Measurements from ENCODE around the gene ASB6. TPM values are rescaled to one million over a fixed set of nuclear protein-coding genes. Genes with fewer than 3 reads are reported as not detected.
A peak's percentile ranks its signal among the peaks of the same experiment; 100 is the strongest.

The ASB6 gene
- total and polyA plus RNA-seq, 5 donors = 9.1 to 10.7 (median 10.1) TPM

GRCh38 chr9:129604766-129605163 lies 37.2 kb downstream of the ASB6 start:
- no peak overlapping the region for H3K4me3 ChIP-seq (ENCODE audit: low read length)
- H3K27me3 ChIP-seq (ENCODE audit: control insufficient read depth, insufficient read depth) = no peaks in the 10 kb centered on the region
- H3K4me1 ChIP-seq (ENCODE audit: control insufficient read depth, insufficient read depth, low read length) = peaks cover 3% of the 10 kb centered on the region
- intact Hi-C loops (cut with DNase I) = loop anchor here (5.0 to 10.0 kb wide), 3 partner anchors 107 to 250 kb away; no protein-coding TSS in a partner anchor
- ATAC-seq (no peak), DNase-seq (no peak)
- H3K27ac ChIP-seq (ENCODE audit: low read length) = no peak overlapping the region
- no peaks in the 10 kb centered on the region for H3K9me3 ChIP-seq (ENCODE audit: control insufficient read depth, low read length)
- WGBS = 73% methylated on average over 8 of the region's 8 CpGs

- Histone ChIP-seq H3K9me3 (ENCODE audit: control insufficient read depth, low read length) (no peaks in the 10 kb centered on the region), H3K4me1 (ENCODE audit: control insufficient read depth, insufficient read depth, low read length) (no peaks in the 10 kb centered on the region), H3K27ac (ENCODE audit: low read length) (no peak overlapping the region), H3K27me3 (ENCODE audit: control insufficient read depth, insufficient read depth) (no peaks in the 10 kb centered on the region), H3K4me3 (ENCODE audit: low read length) (no peak overlapping the region)
- WGBS = 81% methylated on average over 12 of the region's 12 CpGs
- intact Hi-C loops (cut with DNase I) = loop anchor here in 3 of 4 donors (5.0 to 10.0 kb wide), 3 partner anchors 107 to 249 kb away; no protein-coding TSS in a partner anchor
- ATAC-seq (no peak), DNase-seq (peak in 1 of 3 donors; percentile 53)
These were observed 37.7 kb downstream of the ASB6 start for GRCh38 chr9:129604056-129604765.

GRCh38 chr9:129602598-129603415 lies 39.1 kb downstream of the ASB6 start:
- H3K27me3 ChIP-seq (ENCODE audit: control insufficient read depth, insufficient read depth) = no peaks in the 10 kb centered on the region
- peak in 2 of 3 donors; percentile 67 to 76 for DNase-seq
- peaks cover 2% of the 10 kb centered on the region for H3K4me1 ChIP-seq (ENCODE audit: control insufficient read depth, insufficient read depth, low read length)
- 55% methylated on average over 10 of the region's 10 CpGs for WGBS
- intact Hi-C loops (cut with DNase I) = loop anchor here in 3 of 4 donors (5.0 to 10.0 kb wide), 3 partner anchors 106 to 248 kb away; no protein-coding TSS in a partner anchor
- H3K4me3 ChIP-seq (ENCODE audit: low read length) = no peak overlapping the region
- H3K27ac ChIP-seq (ENCODE audit: low read length) = no peak overlapping the region
- H3K9me3 ChIP-seq (ENCODE audit: control insufficient read depth, low read length) = no peaks in the 10 kb centered on the region
- ATAC-seq = no peak

DNA sequence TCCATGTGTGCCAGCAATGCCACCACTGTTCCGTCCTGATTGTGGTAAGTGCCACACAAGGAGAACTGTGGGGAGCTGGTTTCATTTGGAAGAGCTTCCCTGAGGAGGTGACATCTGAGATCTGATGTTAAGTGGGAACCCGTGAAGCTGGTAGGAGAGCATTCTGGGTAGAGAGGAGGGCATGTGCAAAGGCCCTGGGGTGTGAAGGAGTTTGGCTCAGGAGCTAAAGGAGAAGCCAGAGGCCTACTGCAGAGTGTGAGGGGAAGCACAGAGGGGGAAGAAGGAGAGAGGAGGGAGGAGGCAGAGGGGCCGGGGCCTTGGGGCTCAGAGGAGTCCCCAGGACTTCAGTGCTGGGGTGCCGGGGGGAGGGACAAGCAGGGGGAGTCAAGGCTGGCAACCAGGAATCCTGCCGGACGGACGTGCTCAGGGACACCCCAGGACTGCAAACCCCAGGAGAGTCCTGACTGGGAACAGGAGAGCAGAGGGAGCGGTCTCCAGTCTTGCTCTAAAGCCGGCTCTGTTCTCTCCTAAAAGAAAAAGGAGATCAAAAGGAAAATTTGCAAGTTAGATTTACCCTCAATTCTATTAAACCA lies 40.8 kb downstream of the ASB6 start:
- 83% methylated on average over 9 of the region's 9 CpGs for WGBS
- Histone ChIP-seq H3K27ac (ENCODE audit: low read length) (no peak overlapping the region), H3K27me3 (ENCODE audit: control insufficient read depth, insufficient read depth) (no peaks in the 10 kb centered on the region), H3K4me1 (ENCODE audit: control insufficient read depth, insufficient read depth, low read length) (peaks cover 2% of the 10 kb centered on the region), H3K9me3 (ENCODE audit: control insufficient read depth, low read length) (no peaks in the 10 kb centered on the region), H3K4me3 (ENCODE audit: low read length) (no peak overlapping the region)
- DNase-seq (peak in 2 of 3 donors; percentile 16 to 21), ATAC-seq (no peak)
- intact Hi-C loops (cut with DNase I) = loop anchor here in 3 of 4 donors (5.0 to 10.0 kb wide), 3 partner anchors 104 to 246 kb away; no protein-coding TSS in a partner anchor

DNA sequence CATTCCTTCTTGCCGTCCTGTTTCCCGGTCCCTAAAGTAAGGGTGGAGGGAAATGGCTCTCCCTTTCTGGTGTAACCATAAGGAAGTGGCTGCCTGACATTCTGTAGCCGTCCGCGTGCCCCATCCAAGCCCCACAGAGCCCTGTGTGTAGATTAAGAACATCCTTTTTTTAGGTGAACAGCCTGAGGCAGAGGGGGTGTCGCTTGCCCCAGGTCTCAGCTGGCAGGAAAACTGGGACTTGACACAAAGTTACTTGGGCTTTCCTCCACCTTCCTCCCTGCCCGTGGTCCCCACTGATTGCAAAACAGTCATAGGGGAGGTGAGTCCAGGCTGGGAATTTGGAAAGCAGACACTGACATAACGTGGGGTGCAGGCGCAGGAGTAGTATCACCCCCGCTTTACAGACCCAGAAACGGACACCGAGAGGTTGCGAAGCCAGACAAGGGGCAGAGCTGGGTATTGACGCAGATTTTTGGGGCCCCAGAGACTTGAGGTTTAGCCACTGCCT lies 43.8 kb downstream of the ASB6 start:
- H3K27me3 ChIP-seq (ENCODE audit: control insufficient read depth, insufficient read depth) = no peaks in the 10 kb centered on the region
- intact Hi-C loops (cut with DNase I) = no loop called here
- H3K27ac ChIP-seq (ENCODE audit: low read length) = no peak overlapping the region
- H3K4me1 ChIP-seq (ENCODE audit: control insufficient read depth, insufficient read depth, low read length) = peaks cover 2% of the 10 kb centered on the region
- no peak for ATAC-seq
- H3K4me3 ChIP-seq (ENCODE audit: low read length) = no peak overlapping the region
- peak in 2 of 3 donors; percentile 44 to 47 for DNase-seq
- no peaks in the 10 kb centered on the region for H3K9me3 ChIP-seq (ENCODE audit: control insufficient read depth, low read length)
- WGBS = 70% methylated on average over 14 of the region's 14 CpGs

- peak overlapping the region; percentile 1 for H3K27ac ChIP-seq (ENCODE audit: low read length)
- peak overlapping the region; percentile 48 for H3K4me3 ChIP-seq (ENCODE audit: low read length)
- H3K4me1 ChIP-seq (ENCODE audit: control insufficient read depth, insufficient read depth, low read length) = peaks cover 2% of the 10 kb centered on the region
- intact Hi-C loops (cut with DNase I) = no loop called here
- H3K27me3 ChIP-seq (ENCODE audit: control insufficient read depth, insufficient read depth) = no peaks in the 10 kb centered on the region
- ATAC-seq = peak; percentile 67 to 84
- DNase-seq = peak; percentile 81 to 90 (median 89)
- H3K9me3 ChIP-seq (ENCODE audit: control insufficient read depth, low read length) = no peaks in the 10 kb centered on the region
- WGBS = 7% methylated on average over 57 of the region's 57 CpGs
These were observed 44.4 kb downstream of the ASB6 start for GRCh38 chr9:129597355-129598088.

DNA sequence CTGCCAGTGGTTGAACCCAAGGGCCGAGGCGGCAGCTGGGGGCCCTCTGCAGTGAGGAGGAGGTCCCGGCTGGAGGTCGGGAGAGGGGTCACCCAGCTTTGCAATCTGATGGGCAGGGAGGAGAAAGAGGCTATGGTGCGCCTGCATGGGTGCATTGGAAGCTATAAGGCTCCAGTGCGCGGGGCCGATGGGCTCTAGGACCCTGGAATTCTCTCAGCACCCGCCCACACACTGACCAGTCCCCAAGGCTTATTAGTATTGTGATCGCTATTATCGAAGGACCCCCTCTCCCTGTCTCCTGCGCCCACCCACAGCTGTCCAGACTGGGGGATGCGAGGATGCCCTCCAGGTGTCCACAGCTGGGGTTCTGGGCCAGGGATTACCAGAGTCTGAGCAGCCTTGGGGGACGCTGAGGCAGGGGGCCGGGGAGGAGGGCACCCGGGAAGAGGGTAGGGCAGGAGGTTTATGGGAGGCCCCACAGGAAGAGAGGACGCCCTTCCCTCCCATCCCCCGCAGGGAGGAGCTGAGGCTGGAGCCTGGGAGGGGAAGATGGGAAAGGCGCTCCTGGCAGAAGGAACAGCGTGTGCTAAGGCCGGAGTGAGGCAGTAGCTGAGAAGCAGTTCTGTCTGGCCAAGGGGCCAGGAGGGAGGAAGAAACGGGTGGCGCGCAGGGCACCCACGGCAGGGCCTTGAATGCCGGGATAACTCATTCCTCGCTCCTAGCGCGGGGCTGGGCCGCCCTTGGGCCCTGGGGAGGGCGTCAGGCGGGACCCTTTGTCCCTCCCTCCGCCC lies 45.2 kb downstream of the ASB6 start:
- ATAC-seq (peak; percentile 88 to 90), DNase-seq (peak; percentile 80 to 91 (median 87))
- no peaks in the 10 kb centered on the region for H3K9me3 ChIP-seq (ENCODE audit: control insufficient read depth, low read length)
- no peaks in the 10 kb centered on the region for H3K27me3 ChIP-seq (ENCODE audit: control insufficient read depth, insufficient read depth)
- intact Hi-C loops (cut with DNase I) = no loop called here
- H3K4me3 ChIP-seq (ENCODE audit: low read length) = peak overlapping the region; percentile 48
- peaks cover 2% of the 10 kb centered on the region for H3K4me1 ChIP-seq (ENCODE audit: control insufficient read depth, insufficient read depth, low read length)
- WGBS = 18% methylated on average over 33 of the region's 33 CpGs
- peak overlapping the region; percentile 5 for H3K27ac ChIP-seq (ENCODE audit: low read length)

DNA sequence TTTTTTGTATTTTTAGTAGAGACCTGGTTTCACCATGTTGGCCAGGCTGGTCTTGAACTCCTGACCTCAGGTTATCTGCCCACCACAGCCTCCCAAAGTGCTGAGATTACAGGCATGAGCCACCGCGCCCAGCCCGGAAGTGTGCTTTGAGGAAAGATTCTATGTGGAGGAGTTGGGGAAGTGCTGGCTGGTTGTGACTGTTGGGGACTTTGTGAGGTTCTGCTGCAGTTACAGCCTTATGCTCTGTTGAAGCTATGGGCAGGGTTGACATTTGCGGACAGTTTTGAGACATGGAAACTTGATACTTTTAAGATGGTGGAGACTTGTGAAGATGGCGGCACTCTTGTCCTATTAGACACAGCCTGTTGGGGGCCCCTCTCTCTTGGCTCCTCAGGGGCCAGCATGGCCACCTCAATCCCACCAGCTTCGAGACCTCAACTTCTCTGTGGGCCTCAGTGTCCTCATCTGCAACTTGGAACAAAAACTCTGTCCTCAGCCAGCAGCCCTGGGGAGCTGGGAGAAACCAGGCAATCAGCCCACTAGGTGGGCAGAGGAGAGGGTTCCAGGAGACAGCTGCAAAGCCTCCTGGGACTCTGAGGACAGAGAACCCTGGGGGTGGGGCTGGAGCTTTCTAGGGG lies 45.9 kb downstream of the ASB6 start:
- Histone ChIP-seq H3K4me1 (ENCODE audit: control insufficient read depth, insufficient read depth, low read length) (peaks cover 2% of the 10 kb centered on the region), H3K4me3 (ENCODE audit: low read length) (no peak overlapping the region), H3K27ac (ENCODE audit: low read length) (no peak overlapping the region), H3K27me3 (ENCODE audit: control insufficient read depth, insufficient read depth) (no peaks in the 10 kb centered on the region), H3K9me3 (ENCODE audit: control insufficient read depth, low read length) (no peaks in the 10 kb centered on the region)
- WGBS = 73% methylated on average over 6 of the region's 6 CpGs
- intact Hi-C loops (cut with DNase I) = no loop called here
- ATAC-seq = peak in 1 of 2 donors; percentile 8
- peak in 2 of 3 donors; percentile 66 to 72 for DNase-seq

- WGBS = 56% methylated on average over 5 of the region's 5 CpGs
- no peak overlapping the region for H3K27ac ChIP-seq (ENCODE audit: low read length)
- ATAC-seq = no peak
- H3K27me3 ChIP-seq (ENCODE audit: control insufficient read depth, insufficient read depth) = no peaks in the 10 kb centered on the region
- intact Hi-C loops (cut with DNase I) = no loop called here
- H3K4me3 ChIP-seq (ENCODE audit: low read length) = no peak overlapping the region
- H3K4me1 ChIP-seq (ENCODE audit: control insufficient read depth, insufficient read depth, low read length) = peaks cover 2% of the 10 kb centered on the region
- DNase-seq = peak in 2 of 3 donors; percentile 14 to 29
- H3K9me3 ChIP-seq (ENCODE audit: control insufficient read depth, low read length) = no peaks in the 10 kb centered on the region
These were observed 46.6 kb downstream of the ASB6 start for GRCh38 chr9:129595311-129595741.

All from right cardiac atrium (tissue), 5 donors.